ENCODE results near the gene UBE2D3.

UBE2D3 gene

GRCh38 chr4:102791318-102791835, 36.0 kb downstream of the UBE2D3 start:
- no peak for DNase-seq

DNA sequence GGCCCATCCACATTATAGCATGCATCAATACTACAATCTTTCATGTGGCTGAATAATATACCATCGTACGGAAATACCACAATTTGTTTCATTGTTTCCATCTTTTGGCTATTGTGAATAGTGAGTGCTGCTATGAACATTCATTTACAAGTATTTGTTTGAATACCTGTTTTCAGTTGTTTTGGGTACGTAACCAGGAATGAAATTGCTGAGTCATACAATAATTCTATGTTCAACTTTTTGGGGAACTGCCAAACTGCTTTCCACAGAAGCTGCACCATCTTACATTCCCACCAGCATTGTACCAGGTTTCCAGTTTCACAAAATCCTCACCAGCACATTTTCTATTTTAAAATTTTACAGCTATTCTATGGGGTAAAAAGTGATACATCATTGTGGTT, 38.0 kb downstream of the UBE2D3 start:
- DNase-seq, result peak in 1 of 4 experiments; percentile 31

DNA sequence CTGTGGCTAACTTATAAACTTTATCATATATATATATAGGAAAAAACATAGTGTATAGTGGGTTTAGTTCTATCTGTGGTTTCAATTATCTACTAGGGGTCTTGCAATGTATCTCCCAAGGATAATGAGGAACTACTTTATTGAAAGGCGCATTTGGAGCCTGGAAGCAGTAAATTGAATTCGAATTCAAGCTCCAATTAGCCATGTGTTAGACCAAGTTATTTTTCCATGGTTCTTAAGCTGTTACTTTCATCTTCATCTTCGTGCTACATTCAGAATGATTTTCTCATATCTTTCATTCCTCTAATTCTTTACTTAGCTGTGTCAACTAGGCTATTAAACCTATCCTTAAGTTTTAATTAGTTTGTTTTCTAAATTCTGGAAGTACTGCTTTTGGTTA, 39.4 kb downstream of the UBE2D3 start:
- DNase-seq, result no peak

- peak; percentile 56 to 88 (median 68) for DNase-seq
These were observed 40.1 kb downstream of the UBE2D3 start for GRCh38 chr4:102787096-102787881.

GRCh38 chr4:102786279-102786678, 41.1 kb downstream of the UBE2D3 start:
- no peak for DNase-seq

- DNase-seq, result no peak
These were observed 44.3 kb downstream of the UBE2D3 start for GRCh38 chr4:102783006-102783405.

- DNase-seq, result no peak
These were observed 45.8 kb downstream of the UBE2D3 start for GRCh38 chr4:102781570-102781969.

DNA sequence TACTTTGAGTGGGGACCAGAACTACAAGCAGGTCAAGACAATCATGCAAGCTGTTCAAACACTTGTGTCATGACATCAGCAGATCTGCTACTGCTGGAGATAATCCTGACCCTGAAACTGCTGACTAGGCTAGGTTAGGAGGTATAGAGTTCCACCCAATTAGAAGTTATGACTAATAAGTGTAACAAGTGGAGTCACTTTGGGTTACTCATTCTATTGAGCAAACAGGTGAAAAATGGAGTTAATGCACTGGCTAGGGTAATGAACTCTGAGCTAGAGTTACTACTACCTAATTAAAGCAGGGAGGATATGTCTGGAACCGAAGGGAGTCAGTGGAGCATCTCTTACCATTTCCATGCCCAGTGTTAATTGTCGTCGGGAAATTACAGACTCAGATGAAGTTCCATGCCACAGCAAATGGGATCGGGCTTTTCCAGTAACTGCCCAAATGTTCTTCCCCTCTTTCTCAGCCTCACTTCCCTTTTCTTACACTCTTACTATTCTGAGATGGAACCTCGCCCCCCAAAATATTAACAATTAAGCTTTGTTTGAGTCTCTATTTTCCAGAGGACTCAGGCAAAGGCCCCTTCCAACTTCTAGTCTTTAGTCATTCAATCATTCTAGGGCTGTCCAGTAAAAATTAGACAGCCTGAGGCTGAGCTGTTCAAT, 46.7 kb downstream of the UBE2D3 start:
- peak in 1 of 4 experiments; percentile 24 for DNase-seq

DNA sequence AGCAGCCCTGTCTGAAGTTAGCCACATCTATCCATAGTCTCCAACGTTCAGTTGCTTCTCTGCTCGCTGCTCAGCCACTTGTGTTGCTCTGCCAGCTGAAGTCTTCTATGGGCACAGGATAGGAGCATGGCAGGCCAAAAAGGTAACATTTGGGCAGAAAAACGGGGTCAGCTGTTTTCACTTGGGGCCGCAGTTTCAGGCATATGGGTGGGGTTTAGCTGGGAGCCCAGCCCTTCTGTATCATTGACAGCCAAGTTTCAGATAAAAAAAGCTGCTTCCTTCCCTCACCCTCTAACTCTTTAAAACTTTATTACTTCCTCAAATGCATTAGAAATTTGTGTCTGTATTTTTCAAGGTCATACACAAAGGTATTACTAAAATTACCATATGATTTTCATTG, 48.1 kb downstream of the UBE2D3 start:
- peak in 1 of 4 experiments; percentile 14 for DNase-seq

DNA sequence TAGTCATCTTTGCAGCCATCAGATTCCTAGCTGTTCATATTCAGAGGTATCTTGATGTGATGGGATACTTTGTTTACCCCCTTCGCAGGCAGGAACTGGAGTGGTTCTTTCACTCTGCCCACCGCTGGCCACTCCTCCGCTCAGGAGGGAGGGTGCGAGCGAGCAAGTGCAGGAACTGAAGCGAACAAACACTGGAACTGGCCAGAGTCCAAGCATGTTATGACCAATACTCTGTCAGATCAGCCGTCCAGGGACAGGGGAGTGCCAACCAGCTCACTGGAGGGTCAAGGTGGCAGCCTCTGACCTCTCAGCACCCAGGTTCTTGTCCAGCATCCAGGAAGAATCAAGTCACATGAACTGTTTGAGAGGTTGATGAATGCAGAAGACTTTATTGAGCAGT, 48.6 kb downstream of the UBE2D3 start:
- no peak for DNase-seq

- no peak for DNase-seq
These were observed 51.5 kb downstream of the UBE2D3 start for GRCh38 chr4:102775805-102776204.

- no peak for DNase-seq
These were observed 53.1 kb downstream of the UBE2D3 start for GRCh38 chr4:102774254-102774653.

- DNase-seq, result peak in 2 of 4 experiments; percentile 27 to 44
These were observed 54.5 kb downstream of the UBE2D3 start for GRCh38 chr4:102772738-102773340.

DNA sequence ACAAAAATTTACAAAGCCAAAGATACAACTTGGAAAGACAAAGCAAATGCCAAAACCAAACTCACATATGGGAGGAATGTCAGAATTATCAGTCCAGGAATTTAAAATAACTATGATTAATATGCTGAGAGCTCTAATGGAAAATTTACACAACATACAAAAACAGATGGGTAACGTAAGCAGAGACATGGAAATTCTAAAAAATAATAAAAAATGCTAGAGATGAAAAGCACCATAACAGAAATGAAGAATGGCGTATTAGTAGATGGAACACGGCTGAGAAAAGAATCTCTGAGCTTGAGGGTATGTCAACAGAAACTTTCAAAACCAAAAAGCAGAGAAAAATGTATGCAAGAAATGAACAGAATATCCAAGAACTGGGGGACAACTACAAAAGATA, 62.5 kb downstream of the UBE2D3 start:
- DNase-seq, result no peak

DNA sequence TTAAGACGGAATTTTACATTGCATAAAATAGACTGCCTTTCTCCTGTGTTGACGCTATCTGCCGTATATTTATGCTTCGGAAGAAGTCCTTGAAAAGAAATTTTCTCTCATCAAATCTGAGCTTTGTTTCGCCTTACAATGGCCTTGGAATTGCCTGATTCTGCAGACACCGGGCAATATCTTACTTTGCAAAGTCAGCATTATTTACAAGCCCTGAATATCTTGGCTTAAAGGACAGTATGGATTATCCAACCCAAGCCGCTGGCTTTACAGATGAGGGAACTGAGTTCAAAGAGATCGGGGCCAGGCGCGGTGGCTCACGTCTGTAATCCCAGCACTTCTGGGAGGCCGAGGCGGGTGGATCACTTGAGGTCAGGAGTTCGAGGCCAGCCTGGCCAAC, 65.4 kb downstream of the UBE2D3 start:
- DNase-seq, result no peak

DNA sequence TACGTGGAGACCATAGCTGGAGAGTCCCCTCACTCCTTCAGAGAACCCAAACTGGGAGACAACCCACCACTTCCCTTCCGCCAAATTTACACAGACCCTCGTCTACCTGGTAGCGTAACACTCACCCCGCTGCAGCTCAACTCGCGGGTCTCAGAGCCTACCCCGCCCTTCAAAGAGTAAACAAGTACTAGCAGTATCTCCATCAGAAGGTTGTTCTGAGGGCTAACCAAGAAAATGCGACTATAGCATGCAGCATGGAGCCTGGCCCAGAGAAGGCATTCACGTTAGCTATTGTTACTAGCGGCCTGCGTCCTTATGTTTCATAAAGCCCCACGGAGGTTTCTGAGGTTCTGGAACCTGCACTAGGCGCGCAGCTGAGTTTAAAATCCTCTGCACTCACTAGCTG, 66.1 kb downstream of the UBE2D3 start:
- DNase-seq, result peak in 2 of 4 experiments; percentile 21 to 32

DNA sequence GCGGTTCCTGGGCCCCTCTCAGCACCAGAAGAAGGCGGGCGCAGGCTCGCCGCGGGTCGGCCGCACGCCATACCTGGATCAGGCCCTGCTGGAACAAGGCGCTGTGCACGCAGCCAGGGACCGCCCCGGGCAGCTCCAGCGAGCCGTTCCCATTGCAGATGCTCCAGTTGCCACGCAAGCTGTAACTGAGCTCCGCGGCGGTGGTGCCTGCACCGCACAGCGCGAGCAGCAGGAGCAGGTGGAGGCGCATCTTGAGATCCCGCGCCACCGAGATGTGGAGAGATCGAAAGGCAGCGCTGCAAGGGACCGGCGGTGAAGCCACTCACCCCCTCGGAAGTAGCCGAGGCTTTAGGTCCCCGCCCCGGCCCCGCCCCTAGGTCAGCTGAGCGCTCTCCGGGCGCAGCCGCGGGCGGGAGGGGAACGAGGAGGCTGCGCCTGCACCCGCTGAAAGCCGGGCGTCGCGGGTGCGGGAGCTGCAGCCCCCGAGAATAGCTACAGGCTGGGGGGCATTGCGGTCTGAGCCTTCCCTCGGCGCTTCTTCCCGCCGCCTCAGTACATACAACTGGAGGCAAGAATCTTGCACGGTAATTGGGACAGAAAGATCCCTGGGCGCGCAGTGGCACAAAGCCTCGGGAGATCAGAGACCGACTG, 66.6 kb downstream of the UBE2D3 start, which contains the start of gene MANBA:
MANBA (minus strand) TSS at position 324 of the 651 bp plus-strand sequence; CDS start at position 250, 74 bp downstream.
- DNase-seq, result peak; percentile 94 to 97 (median 96)

DNA sequence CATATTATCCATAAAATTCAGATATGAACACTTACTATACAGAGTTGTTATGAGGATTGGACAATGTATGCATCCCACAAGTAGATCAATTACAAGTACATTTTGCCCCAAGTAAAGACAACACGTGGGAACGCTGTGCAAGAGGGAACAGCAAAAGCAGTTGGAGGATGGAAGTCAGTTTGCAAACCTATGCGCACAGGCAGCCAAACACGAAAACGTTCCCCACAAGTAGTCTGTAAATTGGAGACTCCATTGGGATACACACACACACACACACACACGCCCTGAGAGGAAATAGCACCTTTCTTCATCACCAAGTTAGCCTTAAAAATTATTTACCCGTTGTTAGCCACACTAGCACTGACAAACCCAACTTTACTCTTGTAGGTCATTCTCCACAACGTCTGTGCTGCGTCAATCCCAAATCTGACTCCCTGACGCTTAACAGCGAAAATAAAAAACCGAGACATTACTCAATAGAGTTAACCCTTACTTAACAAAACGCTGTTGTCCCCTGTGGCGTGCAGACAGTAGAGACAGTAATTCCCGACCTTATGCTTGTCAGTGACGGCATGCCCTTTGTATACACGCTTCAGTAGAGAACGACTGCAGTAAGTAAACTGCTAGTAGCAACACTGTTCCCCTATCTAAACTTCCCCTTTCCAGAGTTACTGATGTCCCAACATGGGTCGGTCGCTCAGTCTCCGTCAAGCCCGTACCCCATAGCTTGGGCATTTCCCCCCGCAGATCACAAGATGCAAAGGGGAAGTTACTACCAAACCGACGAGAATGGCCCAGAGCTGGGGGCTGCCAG, 67.3 kb downstream of the UBE2D3 start:
- DNase-seq, result peak; percentile 95 to 99 (median 96)

DNA sequence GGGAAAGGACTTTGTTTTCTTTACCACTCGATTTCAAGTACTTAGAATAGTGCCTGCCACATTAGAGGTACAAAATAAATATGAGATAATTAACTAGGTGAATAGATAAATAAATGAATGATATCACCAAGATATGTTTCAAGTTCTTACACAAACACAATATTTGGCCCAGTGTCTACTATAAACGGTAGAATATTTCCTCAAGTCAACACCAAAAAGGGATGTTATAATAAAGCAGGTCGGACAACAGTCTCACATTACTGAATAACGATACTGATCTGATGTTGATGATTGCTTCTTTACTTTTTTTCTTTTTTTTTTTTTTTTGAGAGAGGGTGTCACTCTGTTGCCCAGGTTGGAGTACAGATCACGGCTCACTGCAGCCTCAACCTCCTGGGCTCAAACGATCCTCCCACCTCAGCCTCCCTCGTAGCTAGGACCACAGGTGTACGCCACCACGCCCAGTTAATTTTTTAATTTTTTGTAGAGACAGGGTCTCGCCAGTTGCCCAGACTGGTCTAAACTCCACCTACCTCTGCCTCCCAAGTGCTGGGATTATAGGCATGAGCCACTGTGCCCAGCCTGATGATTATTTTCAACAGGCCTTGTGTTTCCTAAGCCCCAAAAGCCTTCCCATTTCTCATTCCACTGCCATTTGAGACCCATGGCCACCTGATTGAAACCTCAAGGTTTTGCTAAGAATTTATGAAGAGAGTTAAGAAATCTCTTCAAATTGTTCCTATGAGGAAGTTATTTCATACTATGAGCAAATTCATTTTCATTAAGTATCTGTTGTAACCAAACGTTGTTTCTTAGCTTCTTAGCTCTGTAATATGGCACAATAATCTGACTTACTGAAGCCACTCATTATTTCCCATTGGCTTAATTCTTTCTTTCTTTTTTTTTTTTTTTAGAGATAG, 68.8 kb downstream of the UBE2D3 start:
- peak; percentile 60 to 85 (median 66) for DNase-seq

DNA sequence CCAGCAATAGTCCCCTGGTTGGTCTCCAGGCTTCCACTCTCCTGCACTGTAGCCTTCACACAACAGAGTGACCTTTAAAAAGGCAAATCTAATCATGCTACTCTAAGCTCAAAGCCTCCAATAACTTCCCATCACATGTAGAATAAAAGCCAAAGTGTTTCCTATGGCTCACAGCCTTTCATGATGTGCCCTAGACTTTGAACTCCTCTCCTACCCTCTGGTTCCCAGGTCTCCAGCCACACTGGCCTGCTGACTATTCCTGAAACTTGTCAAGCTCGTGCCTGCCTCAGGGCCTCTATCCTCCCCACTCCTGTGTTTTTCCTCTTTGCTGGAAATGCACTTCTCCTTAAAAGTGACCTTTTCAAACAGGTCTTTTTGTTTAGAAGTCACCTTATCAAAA, 69.7 kb downstream of the UBE2D3 start:
- DNase-seq, result peak in 1 of 4 experiments; percentile 30

- no peak for DNase-seq
These were observed 73.3 kb downstream of the UBE2D3 start for GRCh38 chr4:102754044-102754443.

All from suppressor macrophage (primary cell).